NCI-H82 treated with DMSO at 0.1 percent for 48 hours (cell line): ENCODE results near the gene CARD11.
"Not testable (repeated sequence)": the region's sequence is repeated elsewhere in the genome, so short reads cannot be mapped to it uniquely, and the experiment has no call there.

Experiments
- DNase-seq: peaks from one replicate; lab custom pipeline; 2025; ENCODE audit not compliant: unreplicated experiment; lab: John Stamatoyannopoulos, UW

The CARD11 gene

DNA sequence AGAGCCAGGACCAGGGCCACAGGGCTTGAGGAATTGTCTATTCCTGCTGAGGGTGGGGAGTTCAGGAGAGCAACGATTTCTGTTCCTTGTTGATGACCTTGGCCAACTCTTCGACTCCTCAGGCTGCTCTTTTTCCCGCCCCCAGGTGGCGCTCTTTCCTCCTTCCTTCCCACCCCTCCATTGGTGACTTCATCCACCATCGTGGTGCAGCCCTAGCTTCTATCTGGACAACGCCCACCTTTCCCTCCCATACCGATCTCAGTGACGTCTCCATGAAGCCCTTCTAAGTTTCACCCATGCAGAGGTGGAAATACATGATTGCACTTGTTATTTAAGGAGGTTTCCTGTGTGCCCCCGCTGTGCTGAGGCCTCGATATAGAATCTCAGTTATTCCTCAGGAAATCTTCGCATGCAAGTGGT, 22.1 kb upstream of the CARD11 start:
- DNase-seq: no peak

DNA sequence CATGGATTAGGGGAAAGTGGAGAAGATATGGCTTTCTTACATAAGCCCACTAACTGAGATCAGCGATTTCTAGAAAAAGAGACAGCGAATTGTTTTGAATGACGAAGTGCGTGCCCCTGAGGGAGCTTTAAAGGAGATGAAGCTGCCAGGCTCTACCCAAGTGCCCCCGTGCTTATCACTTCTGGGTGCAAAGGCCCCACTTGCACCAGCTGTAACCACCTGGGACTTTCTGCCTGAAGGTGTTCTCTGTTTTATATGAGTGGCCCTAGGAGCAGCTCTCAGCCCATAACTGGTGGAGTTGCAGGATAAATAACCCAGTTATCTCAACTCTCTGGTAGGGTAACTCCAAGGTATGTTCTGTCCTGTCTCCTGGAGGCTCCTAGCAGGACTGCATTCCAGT, 20.4 kb upstream of the CARD11 start:
- DNase-seq: no peak

DNA sequence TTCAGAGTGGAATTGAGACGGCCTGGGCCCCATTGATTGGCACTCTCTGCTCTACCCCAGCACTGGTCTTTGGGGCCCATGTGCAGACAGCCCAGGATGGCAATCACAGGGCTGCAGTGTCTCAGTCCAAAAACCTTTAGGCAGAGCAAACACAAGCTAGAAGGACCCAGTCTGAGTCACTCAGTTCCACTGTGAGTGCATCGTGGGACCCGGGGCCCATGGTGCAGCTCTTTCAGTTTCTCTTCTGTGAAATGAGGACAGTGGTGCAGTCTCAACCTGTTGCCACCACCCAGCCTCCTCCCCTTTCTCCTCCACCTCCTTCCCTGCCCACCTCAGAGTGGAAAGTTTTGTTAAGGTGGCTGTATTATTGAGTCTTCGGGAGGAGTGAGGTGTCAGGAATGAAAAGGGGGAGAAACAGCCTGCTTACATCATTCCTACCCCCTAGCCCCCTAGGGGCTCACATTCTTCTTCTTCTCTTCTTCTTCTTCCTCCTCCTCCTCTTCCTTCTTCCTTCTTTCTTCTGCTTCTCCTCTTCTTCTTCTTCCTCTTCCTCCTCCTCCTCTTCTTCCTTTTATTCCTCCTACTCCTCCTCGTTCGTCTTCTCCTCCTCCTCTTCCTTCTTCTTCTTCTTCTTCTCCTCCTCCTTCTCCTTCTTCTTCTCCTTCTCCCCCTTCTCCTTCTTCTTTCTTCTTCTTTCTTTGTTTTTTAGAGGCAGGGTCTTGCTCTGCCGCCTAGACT, 19.5 kb upstream of the CARD11 start:
- no peak for DNase-seq

DNA sequence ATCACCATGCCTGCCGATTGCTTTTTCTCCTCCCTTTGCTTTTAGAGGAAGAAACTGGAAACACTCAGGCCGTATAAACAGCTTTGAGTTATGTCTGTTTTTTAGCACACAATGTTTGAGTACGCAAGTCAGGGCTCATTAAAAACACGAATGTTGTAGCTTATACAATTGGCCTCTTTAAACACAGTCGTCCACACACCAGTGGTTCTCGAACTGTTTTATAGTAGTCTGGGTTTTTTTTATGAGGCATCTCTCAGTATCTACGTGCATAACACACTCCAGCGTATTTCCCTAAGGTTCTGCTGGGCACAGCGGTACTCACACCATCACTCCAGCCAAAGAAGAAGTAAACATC, 13.4 kb upstream of the CARD11 start:
- no peak for DNase-seq

DNA sequence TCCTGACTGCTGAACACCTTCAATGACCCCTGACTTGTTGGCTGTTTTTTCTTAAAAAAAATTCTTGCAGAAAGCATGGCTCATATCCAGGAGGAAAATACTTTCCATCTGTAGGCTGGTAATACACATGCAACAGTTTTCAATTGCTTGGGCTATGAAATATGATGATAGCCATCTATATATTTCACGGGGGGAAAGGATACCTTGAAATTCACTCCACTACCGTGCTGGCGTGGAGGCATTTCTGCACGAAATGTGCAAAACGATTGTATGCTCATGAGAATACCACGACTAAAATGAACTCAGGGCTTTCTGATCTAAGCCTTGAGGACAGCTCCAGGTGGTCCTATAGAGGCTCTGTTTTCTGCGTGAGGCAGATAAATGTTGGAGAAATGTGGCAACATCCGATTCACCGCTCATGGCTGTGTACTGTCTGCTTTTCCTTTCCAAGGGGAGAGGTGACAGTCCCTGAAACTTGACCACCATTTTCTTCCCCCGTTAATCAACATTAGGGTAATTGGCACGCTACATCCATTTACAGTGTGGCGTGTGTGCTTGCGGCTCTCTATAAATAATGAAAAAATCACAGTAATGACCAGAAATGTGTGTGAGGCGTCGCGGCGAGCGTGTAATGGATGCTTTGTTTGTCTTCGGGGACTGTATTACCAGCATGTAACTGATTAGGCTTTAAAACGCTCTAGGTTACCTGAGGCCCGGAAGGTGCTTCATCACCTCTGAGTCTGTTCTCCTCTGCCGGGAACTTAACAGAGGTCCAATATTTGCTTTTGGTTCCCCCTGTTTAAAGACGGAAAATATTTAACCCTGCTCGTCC, 12.8 kb upstream of the CARD11 start:
- no peak for DNase-seq

DNA sequence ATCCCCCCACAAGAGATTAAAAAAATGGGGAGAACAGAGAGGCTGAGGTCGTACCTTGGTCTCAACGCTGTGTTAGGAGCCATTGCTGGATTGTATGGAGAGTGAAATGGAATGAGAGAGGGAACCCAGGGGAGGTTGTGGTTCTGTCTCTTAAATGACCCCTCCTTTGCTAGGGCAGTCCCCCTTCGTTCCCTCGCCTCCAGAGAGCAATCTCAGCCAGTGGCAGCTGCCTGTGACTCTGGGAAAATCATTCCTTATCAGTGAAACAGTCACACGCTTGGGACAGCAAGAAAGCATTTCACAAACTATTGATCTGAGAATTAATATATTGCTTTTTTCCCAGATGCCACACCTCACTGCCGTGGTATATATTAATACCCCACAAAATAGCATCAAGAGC, 12.0 kb upstream of the CARD11 start:
- DNase-seq: no peak

DNA sequence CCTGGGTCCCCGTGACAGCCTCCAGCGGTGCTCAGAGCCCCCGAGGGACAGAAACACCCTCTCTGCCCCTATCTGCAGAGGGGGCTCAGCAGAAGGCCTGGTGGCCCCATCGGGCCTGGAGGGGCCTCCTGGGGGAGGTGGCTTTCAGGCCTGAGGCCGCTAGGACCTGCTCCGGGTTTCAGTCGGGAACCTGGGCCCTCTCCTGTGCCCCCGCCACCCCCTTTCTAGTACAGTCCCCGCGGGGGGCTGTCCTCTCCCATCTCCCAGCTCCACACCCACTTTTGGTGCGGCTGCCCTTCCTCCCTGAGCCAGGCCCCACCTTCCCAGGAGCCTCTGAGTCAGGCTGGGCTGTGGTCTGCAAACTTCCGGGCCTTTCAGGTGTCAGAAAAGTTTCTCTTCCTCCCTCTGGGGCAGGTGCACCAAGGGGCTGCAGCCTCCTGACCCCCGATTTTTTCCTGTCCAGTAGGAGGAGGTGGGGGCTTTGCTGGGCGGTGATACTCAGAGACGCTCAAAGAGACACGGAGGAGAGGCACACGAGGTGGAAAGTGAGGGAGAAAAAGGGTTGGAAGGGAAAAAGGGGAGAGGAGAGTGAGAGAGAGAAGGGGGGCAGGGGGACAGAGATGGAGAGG, 692 bp downstream of the CARD11 start:
- no peak for DNase-seq

DNA sequence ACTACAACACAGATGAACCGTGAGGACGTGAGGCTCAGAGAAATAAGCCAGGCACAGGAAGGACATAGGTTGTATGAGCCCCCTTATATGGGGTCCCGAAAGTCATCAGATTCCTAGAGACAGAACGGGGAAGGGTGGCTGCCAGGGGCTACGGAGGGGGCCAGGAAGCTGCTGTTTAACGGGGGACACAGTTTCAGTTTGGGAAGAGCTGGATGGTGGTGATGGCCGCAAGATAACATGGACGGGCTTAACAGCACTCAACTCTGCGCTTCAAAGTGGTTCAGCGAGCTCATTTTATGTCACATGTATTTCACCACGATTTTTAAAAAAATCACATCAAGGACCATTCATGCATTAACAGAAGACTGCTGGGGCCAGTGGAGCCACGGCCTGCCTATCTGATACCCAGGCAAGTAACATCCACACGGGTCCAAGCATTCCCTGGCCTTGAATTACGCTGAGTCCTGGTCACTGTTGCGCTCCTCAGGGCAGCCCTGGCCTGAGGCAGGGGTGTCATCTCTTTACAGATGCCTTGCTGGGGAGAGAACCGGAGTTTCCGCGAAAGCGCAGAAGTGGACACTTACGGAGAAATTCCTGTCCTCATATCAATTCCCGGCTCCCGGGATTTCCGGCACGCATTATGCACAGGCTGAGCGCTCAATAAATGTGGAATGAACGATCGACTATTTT, 1.5 kb downstream of the CARD11 start:
- DNase-seq: no peak

DNA sequence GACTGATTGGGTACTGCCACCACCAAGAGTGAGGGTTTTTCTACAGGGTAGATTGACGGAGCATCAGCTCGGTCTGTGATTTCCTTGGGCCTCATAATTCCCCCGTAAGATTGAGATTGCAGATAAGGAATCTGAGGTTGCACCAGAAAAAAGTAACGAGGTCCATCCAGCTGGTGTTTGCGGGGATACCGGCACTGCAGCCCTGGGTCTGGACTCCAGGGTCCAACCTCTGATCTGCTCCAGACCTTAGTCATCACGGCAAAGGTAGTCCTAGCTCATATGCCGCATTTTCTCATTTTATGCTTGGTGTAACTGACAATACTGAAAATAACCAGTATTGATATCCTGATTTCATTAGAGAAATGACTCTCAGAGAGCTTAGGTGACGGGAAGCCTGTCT, 3.9 kb downstream of the CARD11 start:
- DNase-seq: no peak

DNA sequence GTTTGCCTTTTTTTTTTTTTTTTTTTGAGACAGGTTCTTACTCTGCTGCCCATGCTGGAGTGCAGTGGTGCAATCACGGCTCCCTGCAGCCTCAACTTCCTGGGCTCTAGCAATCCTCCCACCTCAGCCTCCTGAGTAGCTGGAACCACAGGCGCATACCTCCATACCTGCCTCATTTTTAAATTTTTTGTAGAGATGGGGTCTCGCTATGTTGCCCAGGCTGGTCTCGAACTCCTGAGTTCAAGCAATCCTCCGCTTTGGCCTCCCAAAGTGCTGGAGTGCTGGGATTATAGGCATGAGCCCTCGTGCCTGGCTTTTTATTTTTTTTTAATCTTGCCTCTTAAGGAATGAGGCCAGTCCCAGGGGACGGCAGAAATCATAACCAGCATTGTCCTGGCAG, 5.7 kb downstream of the CARD11 start:
- not testable (repeated sequence) for DNase-seq

DNA sequence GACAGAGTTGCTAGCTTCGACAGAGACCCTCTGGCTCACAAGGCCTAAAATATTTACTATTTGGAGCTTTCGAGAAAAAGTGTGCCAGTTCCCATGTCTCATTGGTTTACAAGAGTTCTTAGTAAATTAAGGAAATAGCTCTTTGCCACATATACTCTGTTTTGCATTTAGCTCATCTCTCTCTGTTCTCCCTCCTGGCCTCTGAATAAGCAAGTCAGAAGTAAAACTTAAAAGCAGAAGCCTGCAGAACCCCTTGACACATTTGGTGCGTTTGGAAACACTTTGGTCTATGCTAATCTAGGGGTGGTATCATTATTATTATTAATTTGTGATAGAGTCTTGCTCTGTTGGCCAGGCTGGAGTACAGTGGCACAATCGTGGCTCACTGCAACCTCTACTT, 6.4 kb downstream of the CARD11 start:
- DNase-seq: no peak

DNA sequence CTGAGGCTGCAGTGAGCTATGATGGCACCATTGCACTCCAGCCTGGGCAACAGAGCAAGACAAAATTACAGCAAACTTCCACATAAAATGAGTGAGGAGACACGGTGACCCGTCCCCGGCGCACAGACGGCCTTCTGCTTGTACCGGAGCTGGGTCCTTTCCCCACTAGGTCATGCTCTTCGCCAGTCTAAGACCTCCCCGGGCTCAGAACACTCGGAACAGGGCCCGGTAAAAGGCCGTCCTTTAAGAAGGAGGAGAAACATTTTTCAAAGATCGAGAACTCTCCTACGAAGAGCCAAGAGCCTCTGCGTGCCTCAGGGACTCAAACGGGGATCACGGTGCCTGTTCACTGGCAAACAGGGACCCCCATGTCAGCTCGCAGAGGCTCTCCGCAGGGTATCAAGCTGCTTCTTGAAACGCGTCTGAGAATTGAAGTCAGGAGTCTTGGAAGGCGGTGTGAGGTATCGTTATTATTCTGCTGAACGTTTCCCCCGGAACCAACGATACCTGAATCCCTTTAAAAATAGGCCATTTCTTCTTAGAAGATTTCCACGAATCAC, 9.0 kb downstream of the CARD11 start:
- no peak for DNase-seq

DNA sequence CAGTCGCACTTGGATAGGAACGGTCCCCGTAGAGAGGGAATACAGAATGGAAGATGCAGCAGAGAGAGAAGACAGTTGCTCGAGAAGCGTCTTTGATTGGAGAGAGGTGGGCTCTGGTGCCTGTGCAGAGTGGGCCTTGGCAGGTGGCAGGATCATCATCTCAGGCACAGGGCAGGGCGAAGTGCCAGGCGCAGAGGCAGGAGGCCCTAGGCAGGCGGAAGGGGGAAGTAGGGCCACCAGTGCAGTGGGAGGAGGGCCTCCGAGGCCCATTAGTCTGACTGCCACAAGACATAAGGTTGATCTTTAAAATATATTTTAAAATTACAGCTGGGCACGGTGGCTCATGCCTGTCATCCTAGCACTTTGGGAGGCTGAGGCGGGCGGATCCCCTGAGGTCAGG, 10.1 kb downstream of the CARD11 start:
- DNase-seq: no peak

DNA sequence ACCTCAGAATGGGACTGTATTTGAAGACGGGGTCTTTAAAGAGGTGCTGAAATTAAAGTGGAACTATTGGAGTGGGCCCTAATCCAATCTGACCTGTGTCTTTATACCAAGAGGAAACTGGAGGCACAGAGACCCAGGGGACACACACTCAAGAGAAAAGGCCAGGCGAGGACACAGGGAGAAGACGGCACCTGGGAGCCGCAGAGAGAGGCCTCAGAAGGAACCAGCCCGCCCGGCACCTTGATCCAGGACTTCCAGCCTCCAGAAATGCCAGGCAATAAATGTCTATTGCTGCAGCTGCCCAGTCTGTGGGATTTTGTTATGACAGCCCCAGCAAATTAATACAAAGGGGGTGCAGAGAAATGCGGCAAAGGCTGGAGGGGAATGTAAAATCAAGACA, 10.5 kb downstream of the CARD11 start:
- DNase-seq: no peak

DNA sequence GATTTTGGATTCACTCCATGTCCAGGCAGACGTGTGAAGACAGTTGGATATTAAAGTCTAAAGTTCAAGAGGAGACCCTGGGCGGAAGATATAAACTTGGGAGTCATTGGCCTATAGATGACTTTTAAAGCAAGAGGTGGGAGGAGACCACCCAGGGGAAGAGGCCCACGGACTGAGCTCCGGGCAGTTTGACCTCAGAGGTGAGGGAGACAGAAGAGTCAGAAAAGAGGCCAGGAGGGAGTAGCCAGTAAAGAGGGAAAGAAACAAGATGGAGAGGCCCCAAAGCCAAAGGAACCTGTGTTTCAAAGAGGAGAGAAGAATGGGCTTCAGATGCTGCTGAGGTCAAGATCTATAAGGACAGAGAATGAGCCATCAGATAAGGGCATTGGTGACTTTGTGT, 11.4 kb downstream of the CARD11 start:
- DNase-seq: no peak

DNA sequence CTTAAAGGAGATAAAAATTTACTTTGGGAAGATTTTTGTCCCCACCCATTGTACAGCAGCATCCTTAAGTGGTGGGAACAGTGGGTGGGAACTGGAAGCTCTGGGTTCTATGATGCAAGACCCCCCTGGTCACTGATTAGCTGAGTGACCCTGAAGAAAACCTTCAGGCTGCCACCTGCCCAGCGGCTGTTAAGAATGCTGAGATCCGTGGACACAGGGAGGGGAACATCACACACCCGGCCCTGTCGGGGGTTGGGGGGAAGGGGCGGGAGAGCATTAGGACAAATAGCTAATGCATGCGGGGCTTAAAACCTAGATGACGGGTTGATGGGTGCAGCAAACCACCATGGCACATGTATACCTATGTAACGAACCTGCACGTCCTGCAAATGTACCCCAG, 14.5 kb downstream of the CARD11 start:
- no peak for DNase-seq

DNA sequence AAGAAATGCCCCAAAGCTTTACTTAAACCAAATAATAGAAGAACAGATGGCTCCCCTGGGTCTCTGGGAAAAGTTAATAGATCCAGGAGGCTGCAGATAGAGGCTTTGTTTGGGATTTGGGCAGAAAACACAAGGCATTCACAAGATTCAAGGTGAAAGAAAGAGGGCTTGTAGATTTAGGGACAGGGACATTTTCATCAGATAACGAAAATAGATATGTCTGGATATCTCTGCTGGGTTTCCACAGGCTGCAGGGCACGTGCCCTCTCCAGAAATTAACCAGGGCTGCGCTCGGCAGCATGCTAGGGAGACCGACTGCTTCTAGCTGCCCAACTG, 14.9 kb downstream of the CARD11 start:
- DNase-seq: no peak

DNA sequence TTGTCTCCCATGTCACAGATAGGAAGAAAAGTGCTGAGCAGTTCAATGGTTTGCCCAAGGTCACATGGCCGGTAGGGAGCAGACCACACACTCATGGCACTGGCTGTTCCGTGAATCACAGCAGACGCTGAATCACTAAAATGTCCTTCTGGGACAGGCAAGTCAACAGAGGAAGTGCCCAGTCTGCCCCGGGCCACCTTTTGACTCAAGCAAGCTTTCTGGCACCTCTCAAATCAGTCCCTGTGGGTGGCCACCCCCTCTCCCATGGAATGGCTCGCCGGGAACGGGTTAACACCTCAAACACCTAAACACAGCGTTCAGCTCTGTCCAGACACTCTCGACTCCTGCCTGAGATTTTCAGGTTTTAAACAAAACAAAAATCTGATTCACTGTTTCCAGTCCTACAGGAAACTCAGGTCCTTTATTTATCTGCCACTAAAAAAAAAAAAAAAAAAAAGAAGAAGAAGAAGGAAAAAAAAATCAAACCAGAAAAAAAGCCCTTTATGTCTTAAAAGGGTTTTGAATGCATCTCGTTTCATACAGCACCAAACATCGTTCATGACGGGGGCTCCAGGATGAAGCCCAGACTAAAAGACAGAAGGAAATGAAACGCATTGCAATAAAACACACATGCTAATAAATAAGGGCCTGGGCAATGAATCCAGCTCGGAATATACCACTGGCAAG, 15.5 kb downstream of the CARD11 start:
- DNase-seq: no peak

DNA sequence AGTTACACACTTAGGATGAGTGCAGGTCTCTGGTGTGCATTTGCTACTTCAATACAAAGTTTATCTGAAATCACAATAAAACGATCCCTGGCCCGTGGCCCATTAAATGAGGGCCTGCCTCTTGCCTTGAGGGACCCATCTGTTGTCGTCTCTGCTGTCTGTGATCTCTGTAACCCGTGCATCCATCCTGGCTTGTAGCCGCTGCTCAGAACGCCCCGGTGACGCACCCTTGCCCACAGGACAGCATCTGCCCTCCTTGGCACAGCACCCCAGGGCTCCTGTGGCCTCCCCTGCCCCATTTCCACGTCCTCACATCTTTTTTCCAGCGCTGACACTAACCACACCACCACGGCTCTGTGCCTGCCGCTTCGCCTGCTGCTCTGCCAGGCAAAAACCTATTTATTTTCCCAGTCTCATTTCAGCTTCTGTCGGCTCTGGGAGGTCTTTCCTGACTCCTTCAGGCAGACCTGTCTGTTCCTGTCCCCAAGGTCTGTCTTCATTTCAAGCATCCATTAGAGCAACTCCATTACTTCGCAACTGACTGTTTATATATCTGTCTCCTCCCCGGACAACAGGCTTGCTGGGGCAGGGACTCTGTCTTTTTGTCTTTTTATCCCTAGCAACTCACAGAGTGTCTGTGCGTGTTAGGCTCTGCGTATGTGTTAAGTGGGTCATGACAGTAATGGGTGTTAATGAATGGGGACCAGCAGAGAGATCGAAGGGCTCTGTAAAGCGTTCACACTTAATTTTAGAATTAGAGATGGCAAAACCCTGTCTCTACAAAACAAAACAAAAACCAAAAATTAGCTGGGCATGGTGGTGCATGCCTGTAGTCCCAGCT, 16.4 kb downstream of the CARD11 start:
- DNase-seq: no peak

DNA sequence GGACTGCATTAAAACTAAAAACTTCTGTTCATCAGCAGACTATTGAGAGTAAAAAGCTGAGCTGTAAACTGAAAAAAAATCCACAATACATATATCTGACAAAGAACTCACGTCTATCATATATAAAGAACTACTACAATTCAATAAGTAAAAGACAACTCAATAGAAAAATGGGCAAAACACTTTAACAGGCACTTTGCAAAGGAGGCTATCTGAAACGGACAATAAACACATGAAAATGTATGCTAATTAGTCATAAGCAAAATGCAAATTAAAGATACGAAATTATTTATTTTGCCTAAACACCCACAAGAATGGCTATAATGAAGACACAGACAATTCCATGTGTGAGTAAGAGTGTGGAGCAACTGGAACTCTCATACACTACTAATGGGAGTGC, 18.1 kb downstream of the CARD11 start:
- DNase-seq: no peak
